GM18858 (cell line): Measurements from ENCODE around the gene WWP2.

Experiments used
- ATAC-seq: cut with Tn5 transposase; IDR thresholded peaks from one replicate; pipeline ENCODE4 v1.9.1; 2021; ENCODE audit not compliant: unreplicated experiment

Gene WWP2

GRCh38 chr16:69888005-69888590 is 126.0 kb downstream of the WWP2 start:
- no peak for ATAC-seq

DNA sequence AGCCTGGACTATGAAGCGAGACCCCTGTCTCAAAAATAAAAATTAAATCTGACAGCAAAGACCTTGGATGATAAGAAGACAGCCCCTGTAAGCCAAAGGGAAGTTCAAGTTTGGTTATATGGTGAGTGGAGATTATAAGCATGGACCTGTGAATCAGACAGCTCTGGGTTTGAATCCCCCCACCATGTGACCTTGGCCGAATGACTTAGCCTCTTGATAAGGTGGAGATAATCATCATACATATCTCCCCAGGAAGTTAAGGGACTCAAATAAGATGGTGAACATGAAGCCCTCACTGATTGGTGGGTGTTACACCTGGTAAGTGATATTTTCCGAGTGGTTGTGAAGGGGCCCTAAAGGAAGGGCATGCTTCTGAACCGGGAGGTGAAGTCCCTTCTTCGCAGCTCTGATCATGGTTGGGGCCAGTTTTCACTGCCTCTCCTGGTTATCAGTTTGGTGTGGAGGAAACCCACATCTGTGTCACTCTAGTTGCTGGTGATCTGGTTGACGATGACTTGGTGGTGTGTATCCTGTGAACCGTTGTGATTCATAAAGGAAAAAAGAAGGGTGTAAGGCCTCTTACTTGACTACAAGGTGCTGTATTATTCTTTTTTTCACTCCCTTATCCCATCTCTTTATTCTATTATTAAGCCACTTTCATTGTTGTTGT is 127.3 kb downstream of the WWP2 start:
- no peak for ATAC-seq

DNA sequence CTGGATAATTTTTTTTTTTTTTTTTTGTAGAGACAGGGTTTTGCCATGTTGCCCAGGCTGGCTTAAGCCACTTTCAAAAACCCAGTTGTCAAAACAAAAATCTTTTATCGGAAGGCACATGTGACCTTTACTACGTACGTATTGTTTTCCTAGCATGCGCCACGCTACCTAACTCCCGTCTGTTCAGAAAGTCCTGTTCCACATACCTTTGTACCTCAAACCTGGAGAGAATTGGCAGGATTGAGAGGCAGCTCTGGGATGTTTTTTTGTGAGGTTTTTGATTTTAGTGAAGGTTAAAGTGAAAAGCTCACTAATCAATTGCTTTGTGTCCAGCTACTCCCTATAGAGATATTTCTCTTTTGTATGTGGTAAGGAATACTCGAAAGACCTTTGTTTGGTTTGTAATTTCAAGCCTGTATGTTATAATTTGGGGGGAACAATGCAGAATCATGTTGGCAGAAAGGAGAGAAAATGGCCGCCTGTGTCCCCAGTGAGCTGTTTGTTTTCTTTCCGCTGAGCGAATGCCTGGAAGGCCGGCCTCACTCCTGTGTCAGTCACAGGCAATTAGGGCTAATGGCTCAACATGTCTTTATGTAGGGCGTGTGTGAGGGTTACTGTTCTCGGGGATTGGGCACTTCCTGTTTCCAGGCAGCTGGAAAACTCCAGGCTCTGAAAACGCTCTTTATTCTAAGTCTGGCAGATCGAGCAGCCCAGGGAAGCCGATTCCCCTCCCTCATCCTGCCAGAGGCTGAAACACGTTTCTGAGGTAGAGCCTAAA is 128.2 kb downstream of the WWP2 start:
- ATAC-seq, result no peak

- no peak for ATAC-seq
Measured at GRCh38 chr16:69890892-69891282, 128.8 kb downstream of the WWP2 start.

- ATAC-seq, result no peak
Measured at GRCh38 chr16:69892378-69892777, 130.2 kb downstream of the WWP2 start.

GRCh38 chr16:69893106-69893505 is 131.0 kb downstream of the WWP2 start:
- no peak for ATAC-seq

- ATAC-seq, result no peak
Measured at GRCh38 chr16:69894676-69895075, 132.5 kb downstream of the WWP2 start.

DNA sequence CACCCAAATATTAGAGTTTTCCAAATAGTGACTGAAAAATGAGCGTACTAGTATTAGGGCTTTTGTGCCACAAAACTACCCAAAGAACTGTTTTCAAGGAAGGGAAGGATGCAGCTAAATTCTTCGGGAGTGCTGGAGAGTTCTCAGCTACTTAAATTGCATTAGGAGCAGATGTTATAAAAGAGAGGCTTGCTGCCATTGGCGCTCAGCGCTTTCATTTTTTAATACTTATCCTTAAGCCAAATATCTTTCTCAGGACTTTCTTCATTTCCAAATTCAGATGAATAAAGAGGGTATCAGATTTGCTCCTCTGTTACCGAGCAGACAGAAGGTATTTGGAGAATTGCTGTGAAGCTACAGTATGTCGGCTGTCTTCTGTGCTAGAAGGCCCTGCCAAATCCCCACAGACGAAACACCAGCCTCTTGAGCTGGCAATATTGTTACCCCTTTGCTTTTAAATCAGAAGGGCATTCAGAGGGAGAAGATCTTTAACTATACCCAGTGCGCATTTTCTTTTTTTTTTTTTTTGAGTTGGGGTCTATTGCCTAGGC is 141.8 kb downstream of the WWP2 start:
- no peak for ATAC-seq

DNA sequence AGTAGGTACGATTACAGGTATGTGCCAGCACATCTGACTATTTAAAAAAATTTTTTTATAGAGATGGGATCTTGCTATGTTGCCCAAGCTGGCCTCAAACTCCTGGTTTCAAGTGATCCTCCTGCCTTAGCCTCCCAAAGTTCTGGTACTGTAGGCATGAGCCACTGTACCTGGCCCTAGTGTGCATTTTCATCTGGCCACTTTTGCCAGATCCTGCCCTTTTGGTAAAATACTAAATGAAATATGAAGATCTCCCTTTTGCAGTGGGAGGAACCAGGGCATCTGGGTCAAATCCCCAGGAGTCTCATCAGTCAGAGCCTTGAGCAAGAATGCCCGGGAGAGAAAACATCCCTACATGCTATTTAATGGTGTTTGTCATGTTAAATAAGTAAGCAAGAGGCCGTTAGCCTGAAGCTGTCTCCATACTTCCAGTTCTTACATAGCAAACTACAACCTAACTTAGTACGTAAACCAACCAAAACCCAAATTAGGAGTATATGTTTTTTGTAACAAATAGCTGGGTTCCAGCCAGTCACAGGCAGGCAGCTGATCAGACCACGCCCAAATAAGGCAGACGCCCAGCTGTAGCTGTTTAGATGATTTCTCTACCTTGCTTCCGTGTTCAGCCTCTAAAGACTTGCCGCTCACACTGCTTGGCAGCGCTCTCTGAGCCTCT is 142.5 kb downstream of the WWP2 start:
- no peak for ATAC-seq

DNA sequence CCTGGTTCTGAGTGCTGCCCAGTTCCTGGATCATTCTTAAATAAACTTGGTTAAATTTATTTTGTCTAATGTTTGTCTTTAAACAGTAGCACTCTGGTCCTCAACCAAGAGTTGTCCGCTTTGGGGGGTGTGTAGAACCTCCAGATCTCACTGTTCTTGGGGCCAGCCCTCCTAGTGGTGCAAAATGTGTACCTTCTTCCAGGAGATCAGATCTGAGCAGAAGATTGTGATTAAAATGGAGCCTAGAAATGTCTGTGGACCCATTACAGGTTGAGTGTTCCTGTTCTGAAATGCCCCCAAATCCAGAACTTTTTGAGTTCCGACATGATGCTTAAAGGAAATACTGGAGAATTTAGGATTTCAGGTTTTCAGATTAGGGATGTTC is 143.0 kb downstream of the WWP2 start:
- ATAC-seq, result no peak

GRCh38 chr16:69906838-69907401 is 144.8 kb downstream of the WWP2 start:
- no peak for ATAC-seq

GRCh38 chr16:69909043-69909442 is 146.9 kb downstream of the WWP2 start:
- ATAC-seq, result no peak

- ATAC-seq, result no peak
Measured at GRCh38 chr16:69909760-69910159, 147.6 kb downstream of the WWP2 start.

DNA sequence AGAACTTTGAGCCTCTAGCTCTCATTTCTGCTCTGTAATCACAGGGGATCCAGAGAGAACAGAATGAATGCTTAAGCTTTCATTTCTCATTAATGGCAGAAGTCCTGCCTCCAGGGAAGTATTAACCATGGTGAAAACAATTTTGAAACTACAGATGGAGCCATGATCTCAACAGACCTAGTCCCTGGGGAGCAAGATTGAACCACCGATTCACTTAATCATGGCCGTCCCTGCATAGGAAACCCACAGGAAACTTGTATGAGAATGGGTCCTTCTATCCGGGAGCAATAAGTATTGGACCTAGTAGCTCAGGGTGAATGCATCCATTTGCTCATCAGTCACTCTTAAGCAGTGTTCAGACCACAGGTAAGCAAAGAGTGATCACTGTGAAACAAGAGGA is 148.8 kb downstream of the WWP2 start:
- no peak for ATAC-seq

DNA sequence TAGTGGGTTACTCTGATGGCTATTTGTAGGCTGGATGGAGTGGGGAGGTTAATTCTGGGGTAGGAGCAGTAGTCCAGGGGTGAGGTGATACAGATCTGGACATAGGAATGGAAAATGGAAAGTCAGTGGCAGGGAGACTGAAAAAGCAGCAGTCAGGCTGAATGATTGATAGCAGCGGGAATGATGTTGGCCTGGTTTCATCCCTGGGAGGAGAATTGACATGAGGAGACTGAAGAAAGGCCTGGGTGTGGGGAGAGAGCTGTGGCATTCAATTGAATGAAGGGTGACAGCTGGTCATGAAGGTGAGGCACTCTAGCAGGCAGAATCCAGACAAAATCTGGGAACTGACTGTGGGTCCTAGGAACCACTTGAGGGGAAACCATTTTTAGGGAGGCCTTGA is 154.3 kb downstream of the WWP2 start:
- ATAC-seq, result no peak

DNA sequence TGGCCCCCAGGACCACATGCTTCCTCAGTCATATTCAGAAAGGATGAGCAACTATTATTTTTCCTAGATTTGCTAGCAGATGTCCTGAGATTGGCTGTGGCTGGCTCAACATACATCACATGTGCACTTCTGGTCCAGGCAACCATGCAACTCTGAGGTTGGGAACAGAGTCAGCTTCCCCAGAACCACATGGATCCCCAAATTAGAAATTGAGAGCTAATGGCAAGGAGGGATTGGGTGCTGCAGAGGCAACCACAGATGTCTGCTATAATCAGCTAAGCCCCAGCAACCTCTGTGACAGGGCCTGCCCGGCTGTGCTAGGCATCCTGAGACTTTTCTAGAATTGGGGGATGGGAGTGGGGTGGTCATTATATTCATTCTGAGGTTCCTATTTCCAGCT is 155.2 kb downstream of the WWP2 start:
- no peak for ATAC-seq

GRCh38 chr16:69917739-69918138 is 155.6 kb downstream of the WWP2 start:
- no peak for ATAC-seq

DNA sequence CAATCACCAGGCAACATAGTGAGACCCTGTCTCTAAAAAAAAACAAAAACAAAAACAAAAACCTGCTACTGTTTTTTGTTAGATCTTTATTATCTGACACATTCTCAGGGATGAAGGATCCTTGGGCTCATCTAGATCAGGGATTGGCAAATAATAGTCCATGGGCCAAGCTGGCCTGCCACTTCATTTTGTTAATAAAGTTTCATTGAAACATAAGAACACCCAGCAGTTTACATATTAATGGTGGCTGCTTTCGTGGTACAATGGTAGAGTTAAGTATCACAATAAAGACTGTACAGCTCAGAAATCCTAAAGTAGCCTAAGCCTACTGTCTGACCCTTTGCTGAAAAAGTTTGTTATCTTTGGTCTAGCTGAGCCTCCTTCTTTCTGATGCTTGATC is 156.1 kb downstream of the WWP2 start:
- ATAC-seq, result no peak

GRCh38 chr16:69921127-69921526 is 159.0 kb downstream of the WWP2 start:
- no peak for ATAC-seq

GRCh38 chr16:69922200-69922599 is 160.1 kb downstream of the WWP2 start:
- no peak for ATAC-seq
